Skeletal muscle tissue (tissue), 4 donors: ENCODE data around the gene HMGN4. TPM values are rescaled to one million over a fixed set of nuclear protein-coding genes. Genes with fewer than 3 reads are reported as not detected.

ENCODE experiments used
- H3K27ac ChIP-seq: one replicate; pipeline ENCODE4 v1.7.0; 2013; ENCODE audit warnings: mild to moderate bottlenecking, low read depth, low read length, inconsistent platforms
- H3K27me3 ChIP-seq, 3 donors: one replicate each; pipeline ENCODE4 v1.7.0; 2013; ENCODE audit warnings: low read length in 3 of 3; ENCODE audit not compliant: control insufficient read depth in 3 of 3, insufficient read depth in 3 of 3
- H3K36me3 ChIP-seq, 3 donors: one replicate each; pipeline ENCODE4 v1.7.0; 2013; ENCODE audit warnings: low read length in 3 of 3; ENCODE audit not compliant: control insufficient read depth in 3 of 3, insufficient read depth in 3 of 3
- H3K4me1 ChIP-seq, 3 donors: one replicate each; pipeline ENCODE4 v1.7.0; 2013; ENCODE audit warnings: low read length in 3 of 3, mild to moderate bottlenecking in 3 of 3; ENCODE audit not compliant: control insufficient read depth in 3 of 3, insufficient read depth in 3 of 3
- H3K4me3 ChIP-seq, 3 donors: one replicate each; pipeline ENCODE4 v1.7.0; 2013; ENCODE audit warnings: low read length in 3 of 3
- H3K9ac ChIP-seq, 3 donors: one replicate each; pipeline ENCODE4 v1.7.0; 2013; ENCODE audit warnings: low read length in 3 of 3, mild to moderate bottlenecking in 3 of 3, moderate library complexity in 2 of 3, low read depth in 1 of 3
- H3K9me3 ChIP-seq, 3 donors: one replicate each; pipeline ENCODE4 v1.7.0; 2013; ENCODE audit warnings: low read length in 3 of 3; ENCODE audit not compliant: control insufficient read depth in 3 of 3
- total RNA-seq: library from RNA; depleted of rRNA; stranded (reverse); fragments of >200 nt; gene quantifications from one replicate; pipeline ENCODE4 v1.2.3, GENCODE V29; 2014
- donor health status: Osteomylitis.

The HMGN4 gene
- total RNA-seq, 1 donor from 2014 or later = 45.9 TPM

GRCh38 chr6:26533532-26533931 lies 4.6 kb upstream of the HMGN4 start:
- Histone ChIP-seq H3K27ac (peak overlapping the region; percentile 43), H3K9ac (peak overlapping the region; percentile 52 to 83 (median 69)), H3K9me3 (no peaks in the 10 kb centered on the region), H3K4me1 (peaks cover 17 to 26% (median 22%) of the 10 kb centered on the region in 3 donors), H3K36me3 (peaks cover 0 to 2% (median 0%) of the 10 kb centered on the region in 3 donors), H3K27me3 (no peaks in the 10 kb centered on the region), H3K4me3 (peak overlapping the region; percentile 68 to 83 (median 82))

- Histone ChIP-seq H3K4me3 (peak overlapping the region in 1 of 3 donors; percentile 24), H3K36me3 (peaks cover 0 to 2% (median 0%) of the 10 kb centered on the region in 3 donors), H3K9ac (no peak overlapping the region), H3K27me3 (no peaks in the 10 kb centered on the region), H3K9me3 (no peaks in the 10 kb centered on the region), H3K27ac (no peak overlapping the region), H3K4me1 (peaks cover 23 to 34% (median 28%) of the 10 kb centered on the region in 3 donors)
Observed at GRCh38 chr6:26534681-26535465, 3.3 kb upstream of the HMGN4 start.

- peaks cover 0 to 3% (median 3%) of the 10 kb centered on the region in 3 donors for H3K36me3 ChIP-seq
- peak overlapping the region; percentile 93 for H3K27ac ChIP-seq
- no peaks in the 10 kb centered on the region for H3K27me3 ChIP-seq
- H3K9me3 ChIP-seq = no peaks in the 10 kb centered on the region
- peak overlapping the region; percentile 86 to 94 (median 91) for H3K9ac ChIP-seq
- H3K4me3 ChIP-seq = peak overlapping the region; percentile 87 to 95 (median 90)
- H3K4me1 ChIP-seq = peaks cover 23 to 34% (median 28%) of the 10 kb centered on the region in 3 donors
Observed at GRCh38 chr6:26536571-26537159, 1.5 kb upstream of the HMGN4 start.

- H3K4me3 ChIP-seq = peak overlapping the region; percentile 87 to 95 (median 90)
- H3K9me3 ChIP-seq = no peaks in the 10 kb centered on the region
- H3K9ac ChIP-seq = peak overlapping the region; percentile 86 to 94 (median 91)
- H3K36me3 ChIP-seq = peaks cover 0 to 4% (median 3%) of the 10 kb centered on the region in 3 donors
- peaks cover 23 to 34% (median 28%) of the 10 kb centered on the region in 3 donors for H3K4me1 ChIP-seq
- peak overlapping the region; percentile 93 for H3K27ac ChIP-seq
- no peaks in the 10 kb centered on the region for H3K27me3 ChIP-seq
Observed at GRCh38 chr6:26537160-26537845, 863 bp upstream of the HMGN4 start.

- peaks cover 18 to 34% (median 26%) of the 10 kb centered on the region in 3 donors for H3K4me1 ChIP-seq
- H3K36me3 ChIP-seq = peaks cover 0 to 7% (median 4%) of the 10 kb centered on the region in 3 donors
- H3K9me3 ChIP-seq = no peaks in the 10 kb centered on the region
- peak overlapping the region; percentile 87 to 95 (median 90) for H3K4me3 ChIP-seq
- peak overlapping the region; percentile 93 for H3K27ac ChIP-seq
- H3K9ac ChIP-seq = peak overlapping the region; percentile 86 to 94 (median 91)
- no peaks in the 10 kb centered on the region for H3K27me3 ChIP-seq
Observed at GRCh38 chr6:26538572-26538902, 371 bp downstream of the HMGN4 start.

GRCh38 chr6:26539071-26539615 lies 977 bp downstream of the HMGN4 start:
- H3K27ac ChIP-seq = peak overlapping the region; percentile 93
- peak overlapping the region; percentile 87 to 95 (median 90) for H3K4me3 ChIP-seq
- no peaks in the 10 kb centered on the region for H3K27me3 ChIP-seq
- peak overlapping the region; percentile 86 to 94 (median 91) for H3K9ac ChIP-seq
- peaks cover 18 to 34% (median 26%) of the 10 kb centered on the region in 3 donors for H3K4me1 ChIP-seq
- peaks cover 0 to 7% (median 4%) of the 10 kb centered on the region in 3 donors for H3K36me3 ChIP-seq
- no peaks in the 10 kb centered on the region for H3K9me3 ChIP-seq

- Histone ChIP-seq H3K27me3 (no peaks in the 10 kb centered on the region), H3K4me1 (peaks cover 9 to 16% (median 13%) of the 10 kb centered on the region in 3 donors), H3K4me3 (no peak overlapping the region), H3K9me3 (no peaks in the 10 kb centered on the region), H3K9ac (no peak overlapping the region), H3K36me3 (peaks cover 9 to 11% (median 11%) of the 10 kb centered on the region in 3 donors), H3K27ac (no peak overlapping the region)
Observed at GRCh38 chr6:26541579-26541978, 3.4 kb downstream of the HMGN4 start.

GRCh38 chr6:26543953-26544352 lies 5.8 kb downstream of the HMGN4 start:
- H3K36me3 ChIP-seq = peaks cover 9 to 11% (median 10%) of the 10 kb centered on the region in 3 donors

GRCh38 chr6:26544473-26544872 lies 6.3 kb downstream of the HMGN4 start:
- H3K9me3 ChIP-seq = no peaks in the 10 kb centered on the region
- H3K4me3 ChIP-seq = no peak overlapping the region
- H3K4me1 ChIP-seq = no peaks in the 10 kb centered on the region
- H3K27ac ChIP-seq = no peak overlapping the region
- no peak overlapping the region for H3K9ac ChIP-seq
- peaks cover 9 to 11% (median 10%) of the 10 kb centered on the region in 3 donors for H3K36me3 ChIP-seq
- H3K27me3 ChIP-seq = no peaks in the 10 kb centered on the region

More at GRCh38 chr6:26543953-26544352, 5.8 kb downstream of the HMGN4 start:
- H3K4me1 ChIP-seq = peaks cover 2 to 4% (median 3%) of the 10 kb centered on the region in 3 donors
- no peak overlapping the region for H3K27ac ChIP-seq
- no peaks in the 10 kb centered on the region for H3K27me3 ChIP-seq
- H3K9ac ChIP-seq = no peak overlapping the region
- no peaks in the 10 kb centered on the region for H3K9me3 ChIP-seq
- no peak overlapping the region for H3K4me3 ChIP-seq
